HepG2 (cell line): ENCODE results near the gene DIRAS3. TPM values are rescaled to one million over a fixed set of nuclear protein-coding genes. Genes with fewer than 3 reads are reported as not detected.
A peak's percentile ranks its signal among the peaks of the same experiment; 100 is the strongest.
"Not testable (repeated sequence)": the region's sequence is repeated elsewhere in the genome, so short reads cannot be mapped to it uniquely, and the experiment has no call there.

Experiments used
- ATAC-seq: fragments of 200-7000 bp; cut with Tn5 transposase; 3 replicates; pipeline ENCODE4 v1.9.1; 2020; ENCODE audit warnings: mild to moderate bottlenecking, moderate library complexity
- BruUV-seq: library from RNA; stranded (reverse); fragments of 400-500 nt; replicated peaks from 2 replicates; lab custom pipeline; 2021; lab: Mats Ljungman, UMichigan
- CTCF ChIA-PET: fragments of 300-600 bp; formaldehyde crosslinking; extraction: SDS; loops from one replicate; lab custom pipeline; 2021; ENCODE audit warnings: low total read pairs, inconsistent platforms, low intra/inter-chr PET ratio; lab: Yijun Ruan, JAX
- POLR2A ChIA-PET: fragments of 350-600 bp; sonication (Branson Sonifier 250); formaldehyde crosslinking; loops from one replicate; lab custom pipeline; 2020; ENCODE audit warnings: antibody characterized with exemption, inconsistent platforms; lab: Yijun Ruan, JAX
- DNase-seq: peaks from one replicate; pipeline ENCODE4 v3.0.0-alpha.2; 2015; ENCODE audit warnings: low spot score
- FAIRE-seq: peaks from 3 replicates; lab custom pipeline; 2011; peaks lifted over from hg19 to GRCh38; lab: Jason Lieb, UNC
- H2AFZ ChIP-seq: one replicate; pipeline ENCODE4 v1.6.1; 2011; ENCODE audit warnings: low read length, inconsistent platforms
- H3K27ac ChIP-seq: fragments of 300-600 bp; 3 replicates; pipeline ENCODE4 v1.8.0; 2011; ENCODE audit warnings: mixed run types, mild to moderate bottlenecking, mixed read lengths, low read length, inconsistent platforms; ENCODE audit not compliant: insufficient read depth; ENCODE audit errors: extremely low read length
- H3K27me3 ChIP-seq, 2 experiments: fragments of 200-600 bp in 1 of 2; 2 replicates in 1 of 2; 3 replicates in 1 of 2; pipeline versions ENCODE4 v1.6.0 to v1.8.0; 2011; ENCODE audit warnings: low read length in 2 of 2, mild to moderate bottlenecking in 2 of 2, moderate library complexity in 2 of 2, inconsistent platforms in 1 of 2; ENCODE audit not compliant: insufficient read depth in 2 of 2, control insufficient read depth in 1 of 2
- H3K36me3 ChIP-seq, 2 experiments: fragments of 200-600 bp in 1 of 2; replicated peaks in 1 of 2; 2 replicates in 1 of 2; 3 replicates in 1 of 2; pipeline versions ENCODE4 v1.5.1 to v1.8.0; 2011; ENCODE audit warnings: low read length in 2 of 2, inconsistent platforms in 1 of 2; ENCODE audit not compliant: insufficient read depth in 2 of 2, control insufficient read depth in 1 of 2
- H3K4me1 ChIP-seq: 2 replicates; pipeline ENCODE4 v1.5.1; 2012; ENCODE audit warnings: low read length, inconsistent platforms; ENCODE audit not compliant: insufficient read depth
- H3K4me2 ChIP-seq: 2 replicates; pipeline ENCODE4 v1.6.0; 2011; ENCODE audit warnings: low read depth, low read length, inconsistent platforms
- H3K4me3 ChIP-seq, 3 experiments: fragments of 200-600 bp in 1 of 3; sonication (generic), shearing (Covaris generic) in 1 of 3; replicated peaks in 1 of 3; 2 replicates each; pipeline ENCODE4 v1.5.1; 2011 to 2016; ENCODE audit warnings: low read length in 3 of 3, inconsistent platforms in 2 of 3, low read depth in 2 of 3, mild to moderate bottlenecking in 2 of 3, control low read depth in 1 of 3, mixed read lengths in 1 of 3; ENCODE audit not compliant: insufficient read depth in 1 of 3
- H3K79me2 ChIP-seq: one replicate; pipeline ENCODE4 v1.6.1; 2011; ENCODE audit warnings: low read length, inconsistent platforms; ENCODE audit not compliant: insufficient read depth
- H3K9ac ChIP-seq: 2 replicates; pipeline ENCODE4 v1.6.0; 2011; ENCODE audit warnings: mild to moderate bottlenecking, low read depth, low read length, inconsistent platforms; ENCODE audit not compliant: insufficient read depth
- H3K9me3 ChIP-seq: 2 replicates; pipeline ENCODE4 v1.5.1; 2012; ENCODE audit warnings: mild to moderate bottlenecking, low read length
- H4K20me1 ChIP-seq: 2 replicates; pipeline ENCODE4 v1.6.0; 2011; ENCODE audit warnings: inconsistent platforms, mild to moderate bottlenecking, low read length, moderate library complexity; ENCODE audit not compliant: insufficient read depth
- ASH2L ChIP-seq: fragments of 300-600, 200-600 bp; sonication (generic); IDR thresholded peaks from 2 replicates; pipeline ENCODE4 v1.7.0; 2017; ENCODE audit warnings: low read depth, mild to moderate bottlenecking, moderate library complexity, mixed read lengths, low read length; ENCODE audit not compliant: insufficient read length
- CBX1 ChIP-seq: IDR thresholded peaks from one replicate; pipeline ENCODE4 v1.6.1; 2016; ENCODE audit warnings: antibody characterized with exemption, low read depth
- MZF1 ChIP-seq: sonication (generic); formaldehyde crosslinking; IDR thresholded peaks from 2 replicates; pipeline ENCODE4 v1.8.1; 2023; ENCODE audit warnings: mild to moderate bottlenecking, missing genetic modification reagents, borderline replicate concordance
- SOX13 ChIP-seq, 3 experiments: fragments of 450-650 bp in 1 of 3; sonication (generic) in 1 of 3; formaldehyde crosslinking in 1 of 3; IDR thresholded peaks in 2 of 3; conservative IDR thresholded peaks in 1 of 3; 2 replicates each; pipeline versions ENCODE4 v1.5.0 to v1.6.1; 2016 to 2020; ENCODE audit warnings: antibody characterized with exemption in 1 of 3, mild to moderate bottlenecking in 1 of 3, missing compliant biosample characterization in 1 of 3, missing genetic modification reagents in 1 of 3, moderate library complexity in 1 of 3
- ZNF446 ChIP-seq: sonication (generic); formaldehyde crosslinking; IDR thresholded peaks from 2 replicates; pipeline ENCODE4 v1.5.0; 2020; ENCODE audit warnings: mild to moderate bottlenecking, missing genetic modification reagents
- ZNF672 ChIP-seq: sonication (generic); formaldehyde crosslinking; IDR thresholded peaks from 2 replicates; pipeline ENCODE4 v1.8.1; 2022; ENCODE audit warnings: missing genetic modification reagents
- WGBS: methylation state at CpG from one replicate; pipeline ENCODE4 v1.1.6; 2017; ENCODE audit warnings: low lambda C conversion rate; 5-methylcytosine and 5-hydroxymethylcytosine counted together
- in situ Hi-C: cut with HindIII; loops from 2 replicates; pipeline ENCODE4 v1.10.0; 2017; ENCODE audit warnings: low pct_unique_long_range_greater_than_20kb; ENCODE audit not compliant: extremely low pct_ligation_motif_present
- intact Hi-C: fragments of 100-400 bp; cut with micrococcal nuclease; formaldehyde crosslinking; loops from one replicate; pipeline ENCODE4 v1.10.0; 2022; ENCODE audit not compliant: unreplicated experiment
- polyA plus RNA-seq, 8 experiments: library from polyadenylated mRNA; depleted of rRNA in 3 of 8; stranded (reverse) in 7 of 8; unstranded in 1 of 8; fragments of >200 nt; fragmentation: Illumina TruSeq in 4 of 8; extraction: Trizol in 4 of 8; gene quantifications; 2 replicates each; pipeline versions ENCODE4 v1.2.1 to v1.2.3, GENCODE V29; 2011 to 2016; ENCODE audit warnings: low read depth in 4 of 8, missing spikeins in 1 of 8, mixed read lengths in 1 of 8; ENCODE audit not compliant: insufficient read depth in 1 of 8
- total RNA-seq, 5 experiments: library from RNA; depleted of rRNA; stranded (reverse); fragments of >200 nt; fragmentation: Illumina TruSeq; extraction: Trizol; gene quantifications; 2 replicates each; pipeline ENCODE4 v1.2.3, GENCODE V29; 2016; ENCODE audit warnings: low read depth in 1 of 5
- TF ChIP-seq, protein P1 (sequence below): sonication (generic); formaldehyde crosslinking; IDR thresholded peaks from 2 replicates; pipeline ENCODE4 v1.4.0; 2020; ENCODE audit warnings: missing genetic modification reagents
- TF ChIP-seq, protein P2 (sequence below): IDR thresholded peaks from 2 replicates; pipeline ENCODE4 v1.6.1; 2016; ENCODE audit warnings: low read depth, missing genetic modification reagents, missing compliant biosample characterization
- TF ChIP-seq, protein P3 (sequence below): sonication (generic); formaldehyde crosslinking; IDR thresholded peaks from 2 replicates; pipeline ENCODE4 v1.4.0; 2020; ENCODE audit warnings: mild to moderate bottlenecking, missing genetic modification reagents

The DIRAS3 gene
- total and polyA plus RNA-seq, 2 of the 13 experiments (the other 11 are each of a cell fraction or from before 2014, with no cell fraction given), result not detected

GRCh38 chr1:68058053-68058452, 7.6 kb upstream of the DIRAS3 start:
- H3K27ac ChIP-seq, H2AFZ ChIP-seq, H3K9me3 ChIP-seq, intact Hi-C loops, H3K4me3 ChIP-seq, H3K4me2 ChIP-seq, FAIRE-seq, POLR2A ChIA-PET, CTCF ChIA-PET, H4K20me1 ChIP-seq, ATAC-seq, in situ Hi-C loops, H3K36me3 ChIP-seq, DNase-seq, H3K27me3 ChIP-seq, H3K4me1 ChIP-seq, BruUV-seq, H3K79me2 ChIP-seq, H3K9ac ChIP-seq: not testable (repeated sequence)
- 85% methylated on average over 5 of the region's 6 CpGs for WGBS
- TF ChIP-seq, protein P1, sequence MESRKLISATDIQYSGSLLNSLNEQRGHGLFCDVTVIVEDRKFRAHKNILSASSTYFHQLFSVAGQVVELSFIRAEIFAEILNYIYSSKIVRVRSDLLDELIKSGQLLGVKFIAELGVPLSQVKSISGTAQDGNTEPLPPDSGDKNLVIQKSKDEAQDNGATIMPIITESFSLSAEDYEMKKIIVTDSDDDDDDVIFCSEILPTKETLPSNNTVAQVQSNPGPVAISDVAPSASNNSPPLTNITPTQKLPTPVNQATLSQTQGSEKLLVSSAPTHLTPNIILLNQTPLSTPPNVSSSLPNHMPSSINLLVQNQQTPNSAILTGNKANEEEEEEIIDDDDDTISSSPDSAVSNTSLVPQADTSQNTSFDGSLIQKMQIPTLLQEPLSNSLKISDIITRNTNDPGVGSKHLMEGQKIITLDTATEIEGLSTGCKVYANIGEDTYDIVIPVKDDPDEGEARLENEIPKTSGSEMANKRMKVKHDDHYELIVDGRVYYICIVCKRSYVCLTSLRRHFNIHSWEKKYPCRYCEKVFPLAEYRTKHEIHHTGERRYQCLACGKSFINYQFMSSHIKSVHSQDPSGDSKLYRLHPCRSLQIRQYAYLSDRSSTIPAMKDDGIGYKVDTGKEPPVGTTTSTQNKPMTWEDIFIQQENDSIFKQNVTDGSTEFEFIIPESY (CRISPR knock-in tag), result peak; percentile 95

DNA sequence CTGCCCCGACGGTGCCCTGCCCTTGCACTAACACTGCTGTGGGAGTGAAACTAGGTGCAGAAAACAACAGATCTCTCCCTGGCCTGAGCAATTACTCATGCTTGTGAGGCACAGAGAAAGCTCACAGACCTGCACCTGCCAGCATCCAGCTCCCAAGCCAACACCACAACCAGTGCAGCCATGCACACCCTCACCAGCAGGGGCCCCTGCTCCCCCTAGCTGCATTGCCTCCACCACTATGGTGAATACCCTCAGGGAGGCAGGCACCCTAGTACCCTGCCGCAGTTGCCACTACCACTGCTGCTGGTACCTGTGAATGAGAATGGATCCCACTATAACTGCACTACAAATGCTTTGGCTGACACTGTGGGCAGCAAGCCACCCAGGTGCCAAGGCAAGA, 7.1 kb upstream of the DIRAS3 start:
- no peaks in the 10 kb centered on the region for H3K27me3 ChIP-seq
- ATAC-seq (peak; percentile 52; the same call in 2 of the 3 replicates), FAIRE-seq (no peak), DNase-seq (no peak)
- in situ Hi-C loops, result no loop called here
- H4K20me1 ChIP-seq, result no peaks in the 10 kb centered on the region
- H3K36me3 ChIP-seq, result no peaks in the 10 kb centered on the region
- no peak overlapping the region for H3K27ac ChIP-seq
- intact Hi-C loops, result no loop called here
- WGBS, result 64% methylated on average over 1 of the region's 3 CpGs
- H3K79me2 ChIP-seq, result no peaks in the 10 kb centered on the region
- no peak overlapping the region for H3K4me3 ChIP-seq
- no TSS peak for BruUV-seq
- POLR2A ChIA-PET, result no interaction called here
- no peak overlapping the region for H2AFZ ChIP-seq
- H3K9ac ChIP-seq, result no peak overlapping the region
- H3K9me3 ChIP-seq, result no peaks in the 10 kb centered on the region; the same call in 1 of the 2 replicates
- no peak overlapping the region for H3K4me2 ChIP-seq
- no peaks in the 10 kb centered on the region for H3K4me1 ChIP-seq
- CTCF ChIA-PET, result no interaction called here
- TF ChIP-seq, protein P2, sequence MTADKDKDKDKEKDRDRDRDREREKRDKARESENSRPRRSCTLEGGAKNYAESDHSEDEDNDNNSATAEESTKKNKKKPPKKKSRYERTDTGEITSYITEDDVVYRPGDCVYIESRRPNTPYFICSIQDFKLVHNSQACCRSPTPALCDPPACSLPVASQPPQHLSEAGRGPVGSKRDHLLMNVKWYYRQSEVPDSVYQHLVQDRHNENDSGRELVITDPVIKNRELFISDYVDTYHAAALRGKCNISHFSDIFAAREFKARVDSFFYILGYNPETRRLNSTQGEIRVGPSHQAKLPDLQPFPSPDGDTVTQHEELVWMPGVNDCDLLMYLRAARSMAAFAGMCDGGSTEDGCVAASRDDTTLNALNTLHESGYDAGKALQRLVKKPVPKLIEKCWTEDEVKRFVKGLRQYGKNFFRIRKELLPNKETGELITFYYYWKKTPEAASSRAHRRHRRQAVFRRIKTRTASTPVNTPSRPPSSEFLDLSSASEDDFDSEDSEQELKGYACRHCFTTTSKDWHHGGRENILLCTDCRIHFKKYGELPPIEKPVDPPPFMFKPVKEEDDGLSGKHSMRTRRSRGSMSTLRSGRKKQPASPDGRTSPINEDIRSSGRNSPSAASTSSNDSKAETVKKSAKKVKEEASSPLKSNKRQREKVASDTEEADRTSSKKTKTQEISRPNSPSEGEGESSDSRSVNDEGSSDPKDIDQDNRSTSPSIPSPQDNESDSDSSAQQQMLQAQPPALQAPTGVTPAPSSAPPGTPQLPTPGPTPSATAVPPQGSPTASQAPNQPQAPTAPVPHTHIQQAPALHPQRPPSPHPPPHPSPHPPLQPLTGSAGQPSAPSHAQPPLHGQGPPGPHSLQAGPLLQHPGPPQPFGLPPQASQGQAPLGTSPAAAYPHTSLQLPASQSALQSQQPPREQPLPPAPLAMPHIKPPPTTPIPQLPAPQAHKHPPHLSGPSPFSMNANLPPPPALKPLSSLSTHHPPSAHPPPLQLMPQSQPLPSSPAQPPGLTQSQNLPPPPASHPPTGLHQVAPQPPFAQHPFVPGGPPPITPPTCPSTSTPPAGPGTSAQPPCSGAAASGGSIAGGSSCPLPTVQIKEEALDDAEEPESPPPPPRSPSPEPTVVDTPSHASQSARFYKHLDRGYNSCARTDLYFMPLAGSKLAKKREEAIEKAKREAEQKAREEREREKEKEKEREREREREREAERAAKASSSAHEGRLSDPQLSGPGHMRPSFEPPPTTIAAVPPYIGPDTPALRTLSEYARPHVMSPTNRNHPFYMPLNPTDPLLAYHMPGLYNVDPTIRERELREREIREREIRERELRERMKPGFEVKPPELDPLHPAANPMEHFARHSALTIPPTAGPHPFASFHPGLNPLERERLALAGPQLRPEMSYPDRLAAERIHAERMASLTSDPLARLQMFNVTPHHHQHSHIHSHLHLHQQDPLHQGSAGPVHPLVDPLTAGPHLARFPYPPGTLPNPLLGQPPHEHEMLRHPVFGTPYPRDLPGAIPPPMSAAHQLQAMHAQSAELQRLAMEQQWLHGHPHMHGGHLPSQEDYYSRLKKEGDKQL (CRISPR knock-in tag), result no peak
- TF ChIP-seq SOX13 (IDR thresholded peaks at IDR 0.05) (no peak), SOX13 (CRISPR knock-in tag; conservative IDR thresholded peaks at IDR 0.05 in 1 of 2, IDR thresholded peaks at IDR 0.05 in 1 of 2) (no peak), ASH2L (no peak), CBX1 (no peak), ZNF672 (CRISPR knock-in tag) (no peak), ZNF446 (CRISPR knock-in tag) (no peak), MZF1 (CRISPR knock-in tag) (no peak)
- TF ChIP-seq, protein P3, sequence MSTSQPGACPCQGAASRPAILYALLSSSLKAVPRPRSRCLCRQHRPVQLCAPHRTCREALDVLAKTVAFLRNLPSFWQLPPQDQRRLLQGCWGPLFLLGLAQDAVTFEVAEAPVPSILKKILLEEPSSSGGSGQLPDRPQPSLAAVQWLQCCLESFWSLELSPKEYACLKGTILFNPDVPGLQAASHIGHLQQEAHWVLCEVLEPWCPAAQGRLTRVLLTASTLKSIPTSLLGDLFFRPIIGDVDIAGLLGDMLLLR (CRISPR knock-in tag), result no peak
